ENCODE results near the gene SAMD4A.

- TF ChIP-seq CTCF (IDR thresholded peaks at IDR 0.05) (no peak), POLR2A (IDR thresholded peaks at IDR 0.05) (no peak)
These were observed 194.1 kb downstream of the SAMD4A start for GRCh38 chr14:54760866-54761575.
